Colonic mucosa (tissue), 4 donors: ENCODE measurements around the gene SLC45A1. TPM values are rescaled to one million over a fixed set of nuclear protein-coding genes. Genes with fewer than 3 reads are reported as not detected.

Source experiments
- DNase-seq: peaks from one replicate; pipeline ENCODE4 v3.0.0-alpha.2; 2020
- H3K27ac ChIP-seq: fragments of 200-600 bp; one replicate; pipeline ENCODE4 v1.8.0; 2021
- H3K27me3 ChIP-seq: fragments of 200-600 bp; one replicate; pipeline ENCODE4 v1.8.0; 2021
- H3K36me3 ChIP-seq: fragments of 200-600 bp; one replicate; pipeline ENCODE4 v1.8.0; 2021
- H3K4me1 ChIP-seq: fragments of 200-600 bp; one replicate; pipeline ENCODE4 v1.8.0; 2021; ENCODE audit warnings: mild to moderate bottlenecking
- H3K4me3 ChIP-seq: fragments of 200-600 bp; one replicate; pipeline ENCODE4 v1.8.0; 2021
- H3K9ac ChIP-seq, 2 donors: one replicate each; pipeline ENCODE4 v1.7.0; 2013; ENCODE audit warnings: control low read depth in 2 of 2, low read depth in 2 of 2, low read length in 2 of 2
- H3K9me3 ChIP-seq: fragments of 200-600 bp; one replicate; pipeline ENCODE4 v1.8.0; 2021
- intact Hi-C: fragments of 100-400 bp; cut with DNase I; formaldehyde crosslinking; loops from one replicate; pipeline ENCODE4 v1.14.1; 2022
- total RNA-seq, 2 donors: library from RNA; stranded (reverse); fragmentation: NEBNext Ultra II Directional in 1 of 2; extraction: Animal tissue kit (Norgen Biotek cat#: 25700) in 1 of 2; gene quantifications; one replicate each; pipeline ENCODE4 v1.2.1, GENCODE V29; 2021
- TF ChIP-seq, protein P1 (sequence below): fragments of 200-600 bp; IDR thresholded peaks from one replicate; pipeline ENCODE4 v1.8.0; 2022; ENCODE audit warnings: antibody characterized with exemption, mild to moderate bottlenecking
- donor health status: healthy.
- donor health status: DM: no; HTN: no; CAD: no.
- donor health status: DM: no; HTN: no; CAD: no.

The SLC45A1 gene
- total RNA-seq, 2 donors from 2014 or later, result 0.27 to 0.42 TPM

- TF ChIP-seq, protein P1, sequence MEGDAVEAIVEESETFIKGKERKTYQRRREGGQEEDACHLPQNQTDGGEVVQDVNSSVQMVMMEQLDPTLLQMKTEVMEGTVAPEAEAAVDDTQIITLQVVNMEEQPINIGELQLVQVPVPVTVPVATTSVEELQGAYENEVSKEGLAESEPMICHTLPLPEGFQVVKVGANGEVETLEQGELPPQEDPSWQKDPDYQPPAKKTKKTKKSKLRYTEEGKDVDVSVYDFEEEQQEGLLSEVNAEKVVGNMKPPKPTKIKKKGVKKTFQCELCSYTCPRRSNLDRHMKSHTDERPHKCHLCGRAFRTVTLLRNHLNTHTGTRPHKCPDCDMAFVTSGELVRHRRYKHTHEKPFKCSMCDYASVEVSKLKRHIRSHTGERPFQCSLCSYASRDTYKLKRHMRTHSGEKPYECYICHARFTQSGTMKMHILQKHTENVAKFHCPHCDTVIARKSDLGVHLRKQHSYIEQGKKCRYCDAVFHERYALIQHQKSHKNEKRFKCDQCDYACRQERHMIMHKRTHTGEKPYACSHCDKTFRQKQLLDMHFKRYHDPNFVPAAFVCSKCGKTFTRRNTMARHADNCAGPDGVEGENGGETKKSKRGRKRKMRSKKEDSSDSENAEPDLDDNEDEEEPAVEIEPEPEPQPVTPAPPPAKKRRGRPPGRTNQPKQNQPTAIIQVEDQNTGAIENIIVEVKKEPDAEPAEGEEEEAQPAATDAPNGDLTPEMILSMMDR, result no peak
- Histone ChIP-seq H3K9ac (no peak overlapping the region), H3K4me1 (no peaks in the 10 kb centered on the region), H3K27ac (no peak overlapping the region), H3K36me3 (no peaks in the 10 kb centered on the region), H3K27me3 (no peaks in the 10 kb centered on the region), H3K9me3 (no peaks in the 10 kb centered on the region), H3K4me3 (no peak overlapping the region)
- intact Hi-C loops, result no loop called here
- no peak for DNase-seq
Measured at GRCh38 chr1:8338526-8339202, 20.8 kb downstream of the SLC45A1 start.

- no peaks in the 10 kb centered on the region for H3K27me3 ChIP-seq
- TF ChIP-seq, protein P1, result no peak
- H3K4me3 ChIP-seq, result no peak overlapping the region
- H3K9me3 ChIP-seq, result no peaks in the 10 kb centered on the region
- no peak overlapping the region for H3K9ac ChIP-seq
- no peaks in the 10 kb centered on the region for H3K4me1 ChIP-seq
- H3K27ac ChIP-seq, result no peak overlapping the region
- intact Hi-C loops, result no loop called here
- H3K36me3 ChIP-seq, result no peaks in the 10 kb centered on the region
- DNase-seq, result no peak
Measured at GRCh38 chr1:8339203-8339600, 21.3 kb downstream of the SLC45A1 start.

GRCh38 chr1:8340448-8340847 is 22.5 kb downstream of the SLC45A1 start:
- intact Hi-C loops, result no loop called here
- Histone ChIP-seq H3K9me3 (no peaks in the 10 kb centered on the region), H3K4me3 (no peak overlapping the region), H3K36me3 (no peaks in the 10 kb centered on the region), H3K9ac (no peak overlapping the region), H3K27me3 (no peaks in the 10 kb centered on the region), H3K4me1 (no peaks in the 10 kb centered on the region), H3K27ac (no peak overlapping the region)
- DNase-seq, result no peak
- TF ChIP-seq, protein P1, result no peak

GRCh38 chr1:8342325-8342724 is 24.4 kb downstream of the SLC45A1 start:
- H3K27ac ChIP-seq, result no peak overlapping the region
- H3K36me3 ChIP-seq, result no peaks in the 10 kb centered on the region
- H3K4me1 ChIP-seq, result no peaks in the 10 kb centered on the region
- no peaks in the 10 kb centered on the region for H3K27me3 ChIP-seq
- intact Hi-C loops, result no loop called here
- H3K4me3 ChIP-seq, result no peak overlapping the region
- no peak for DNase-seq
- TF ChIP-seq, protein P1, result no peak
- no peaks in the 10 kb centered on the region for H3K9me3 ChIP-seq
- H3K9ac ChIP-seq, result no peak overlapping the region

DNA sequence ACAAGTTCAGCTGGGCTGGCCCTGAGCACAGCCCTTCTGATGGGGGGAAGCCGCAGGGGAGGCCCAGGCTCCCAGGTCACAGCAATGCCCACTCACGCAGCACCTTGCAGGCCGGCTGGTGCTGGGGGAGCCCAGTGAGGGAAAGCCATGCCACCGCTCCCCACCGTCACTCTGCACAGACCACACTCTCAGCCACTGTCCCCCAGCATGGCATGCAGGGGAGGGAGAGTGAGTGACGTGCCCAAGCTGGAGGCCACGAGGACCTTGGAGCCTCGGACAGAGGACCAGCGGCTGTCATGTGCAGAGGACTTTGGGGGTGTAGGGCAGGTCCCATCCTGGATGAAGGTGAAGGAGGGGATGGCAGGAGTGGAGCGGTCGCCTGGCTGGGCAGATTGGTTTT is 25.1 kb downstream of the SLC45A1 start:
- no peaks in the 10 kb centered on the region for H3K27me3 ChIP-seq
- no peaks in the 10 kb centered on the region for H3K4me1 ChIP-seq
- H3K36me3 ChIP-seq, result no peaks in the 10 kb centered on the region
- peak overlapping the region; percentile 40 to 43 for H3K9ac ChIP-seq
- intact Hi-C loops, result no loop called here
- TF ChIP-seq, protein P1, result no peak
- no peak overlapping the region for H3K4me3 ChIP-seq
- H3K27ac ChIP-seq, result peak overlapping the region; percentile 23
- no peaks in the 10 kb centered on the region for H3K9me3 ChIP-seq
- DNase-seq, result no peak
